Mesothelial cell of epicardium (in vitro differentiated cells): Measurements from ENCODE around the gene BHLHE41. TPM values are rescaled to one million over a fixed set of nuclear protein-coding genes. Genes with fewer than 3 reads are reported as not detected.

Source experiments
- DNase-seq, 2 experiments: peaks; one replicate each; pipeline ENCODE4 v3.0.0; 2021; ENCODE audit warnings: low spot score in 2 of 2; ENCODE audit not compliant: unreplicated experiment in 2 of 2
- H3K27ac Mint-ChIP-seq: 2 replicates; pipeline ENCODE4 v1.8.0; 2021; ENCODE audit warnings: mixed read lengths
- H3K27me3 Mint-ChIP-seq: 2 replicates; pipeline ENCODE4 v1.8.0; 2021; ENCODE audit warnings: low read depth, mixed read lengths
- H3K36me3 Mint-ChIP-seq: 2 replicates; pipeline ENCODE4 v1.8.0; 2021; ENCODE audit warnings: mixed read lengths
- H3K4me1 Mint-ChIP-seq: 2 replicates; pipeline ENCODE4 v1.8.0; 2021; ENCODE audit warnings: mixed read lengths
- H3K4me3 Mint-ChIP-seq: 2 replicates; pipeline ENCODE4 v1.8.0; 2021; ENCODE audit warnings: mild to moderate bottlenecking, moderate library complexity, mixed read lengths
- H3K9me3 Mint-ChIP-seq: 2 replicates; pipeline ENCODE4 v1.8.0; 2021; ENCODE audit warnings: mixed read lengths
- total RNA-seq: library from RNA; stranded (reverse); gene quantifications from 3 replicates; pipeline ENCODE4 v1.2.1, GENCODE V29; 2021
- TF ChIP-seq, protein P1 (sequence below): fragments of 200-600 bp; sonication (generic); IDR thresholded peaks from one replicate; pipeline ENCODE4 v1.5.0; 2021; ENCODE audit warnings: antibody characterized with exemption; ENCODE audit not compliant: unreplicated experiment

BHLHE41 gene
- total RNA-seq, 1 donor from 2014 or later: 9.2 TPM

GRCh38 chr12:26143291-26143690 lies 18.5 kb upstream of the BHLHE41 start:
- no peak overlapping the region for H3K27ac Mint-ChIP-seq
- no peak overlapping the region for H3K4me3 Mint-ChIP-seq
- TF ChIP-seq, protein P1, sequence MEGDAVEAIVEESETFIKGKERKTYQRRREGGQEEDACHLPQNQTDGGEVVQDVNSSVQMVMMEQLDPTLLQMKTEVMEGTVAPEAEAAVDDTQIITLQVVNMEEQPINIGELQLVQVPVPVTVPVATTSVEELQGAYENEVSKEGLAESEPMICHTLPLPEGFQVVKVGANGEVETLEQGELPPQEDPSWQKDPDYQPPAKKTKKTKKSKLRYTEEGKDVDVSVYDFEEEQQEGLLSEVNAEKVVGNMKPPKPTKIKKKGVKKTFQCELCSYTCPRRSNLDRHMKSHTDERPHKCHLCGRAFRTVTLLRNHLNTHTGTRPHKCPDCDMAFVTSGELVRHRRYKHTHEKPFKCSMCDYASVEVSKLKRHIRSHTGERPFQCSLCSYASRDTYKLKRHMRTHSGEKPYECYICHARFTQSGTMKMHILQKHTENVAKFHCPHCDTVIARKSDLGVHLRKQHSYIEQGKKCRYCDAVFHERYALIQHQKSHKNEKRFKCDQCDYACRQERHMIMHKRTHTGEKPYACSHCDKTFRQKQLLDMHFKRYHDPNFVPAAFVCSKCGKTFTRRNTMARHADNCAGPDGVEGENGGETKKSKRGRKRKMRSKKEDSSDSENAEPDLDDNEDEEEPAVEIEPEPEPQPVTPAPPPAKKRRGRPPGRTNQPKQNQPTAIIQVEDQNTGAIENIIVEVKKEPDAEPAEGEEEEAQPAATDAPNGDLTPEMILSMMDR: no peak
- no peaks in the 10 kb centered on the region for H3K27me3 Mint-ChIP-seq
- no peaks in the 10 kb centered on the region for H3K9me3 Mint-ChIP-seq
- no peaks in the 10 kb centered on the region for H3K36me3 Mint-ChIP-seq
- DNase-seq: no peak
- H3K4me1 Mint-ChIP-seq: no peaks in the 10 kb centered on the region

- H3K27me3 Mint-ChIP-seq: no peaks in the 10 kb centered on the region
- H3K27ac Mint-ChIP-seq: no peak overlapping the region
- DNase-seq: no peak
- TF ChIP-seq, protein P1: no peak
- no peaks in the 10 kb centered on the region for H3K36me3 Mint-ChIP-seq
- peaks cover 7% of the 10 kb centered on the region for H3K4me1 Mint-ChIP-seq
- H3K9me3 Mint-ChIP-seq: no peaks in the 10 kb centered on the region
- no peak overlapping the region for H3K4me3 Mint-ChIP-seq
Observed at GRCh38 chr12:26138860-26139259, 14.0 kb upstream of the BHLHE41 start.

- H3K4me1 Mint-ChIP-seq: peaks cover 9% of the 10 kb centered on the region
- H3K9me3 Mint-ChIP-seq: no peaks in the 10 kb centered on the region
- no peak for DNase-seq
- H3K27ac Mint-ChIP-seq: no peak overlapping the region
- TF ChIP-seq, protein P1: no peak
- H3K4me3 Mint-ChIP-seq: no peak overlapping the region
- no peaks in the 10 kb centered on the region for H3K36me3 Mint-ChIP-seq
- H3K27me3 Mint-ChIP-seq: peaks cover 12% of the 10 kb centered on the region
Observed at GRCh38 chr12:26136688-26137087, 11.9 kb upstream of the BHLHE41 start.

DNA sequence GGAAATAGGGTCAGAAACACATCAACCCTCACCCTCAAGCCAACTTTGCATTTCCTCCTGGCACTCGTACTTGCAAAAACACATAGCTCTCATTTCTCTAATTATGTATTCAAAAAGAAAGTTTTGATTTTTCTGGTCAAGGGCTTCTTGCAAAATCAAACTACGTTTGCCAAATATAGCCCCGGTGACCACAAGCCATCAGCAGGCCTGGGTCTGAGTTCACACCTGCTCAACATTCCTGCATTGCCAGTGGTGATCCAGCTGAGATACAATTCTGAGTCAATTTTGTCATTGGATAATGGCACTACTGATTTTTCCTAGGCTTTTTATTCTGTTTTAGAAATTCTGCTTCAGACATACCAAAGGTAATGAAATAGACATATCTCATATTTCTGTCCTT lies 10.7 kb upstream of the BHLHE41 start:
- no peaks in the 10 kb centered on the region for H3K36me3 Mint-ChIP-seq
- H3K9me3 Mint-ChIP-seq: no peaks in the 10 kb centered on the region
- H3K4me1 Mint-ChIP-seq: peaks cover 9% of the 10 kb centered on the region
- no peak for DNase-seq
- H3K27ac Mint-ChIP-seq: no peak overlapping the region
- peaks cover 21% of the 10 kb centered on the region for H3K27me3 Mint-ChIP-seq
- TF ChIP-seq, protein P1: no peak
- no peak overlapping the region for H3K4me3 Mint-ChIP-seq

- peaks cover 9% of the 10 kb centered on the region for H3K4me1 Mint-ChIP-seq
- no peaks in the 10 kb centered on the region for H3K9me3 Mint-ChIP-seq
- peaks cover 25% of the 10 kb centered on the region for H3K27me3 Mint-ChIP-seq
- DNase-seq: no peak
- TF ChIP-seq, protein P1: no peak
- H3K36me3 Mint-ChIP-seq: no peaks in the 10 kb centered on the region
- H3K27ac Mint-ChIP-seq: no peak overlapping the region
- no peak overlapping the region for H3K4me3 Mint-ChIP-seq
Observed at GRCh38 chr12:26135010-26135420, 10.2 kb upstream of the BHLHE41 start.

GRCh38 chr12:26134540-26134939 lies 9.7 kb upstream of the BHLHE41 start:
- no peaks in the 10 kb centered on the region for H3K9me3 Mint-ChIP-seq
- H3K4me3 Mint-ChIP-seq: no peak overlapping the region
- TF ChIP-seq, protein P1: no peak
- no peaks in the 10 kb centered on the region for H3K36me3 Mint-ChIP-seq
- peaks cover 28% of the 10 kb centered on the region for H3K27me3 Mint-ChIP-seq
- no peak overlapping the region for H3K27ac Mint-ChIP-seq
- H3K4me1 Mint-ChIP-seq: peaks cover 9% of the 10 kb centered on the region
- DNase-seq: no peak
